Right lobe of liver (tissue), 4 donors: ENCODE data around the gene TESPA1.

Source experiments
- CTCF ChIP-seq, 4 donors: fragments of 200-600 bp in 3 of 4; fragments of 450-650 bp in 1 of 4; IDR thresholded peaks; one replicate each; pipeline versions ENCODE4 v1.5.1 to v1.8.0; 2016 to 2022; ENCODE audit warnings: antibody characterized with exemption in 4 of 4, mild to moderate bottlenecking in 2 of 4
- POLR2A ChIP-seq: fragments of 450-650 bp; IDR thresholded peaks from one replicate; pipeline ENCODE4 v1.6.1; 2017; ENCODE audit warnings: antibody characterized with exemption, mild to moderate bottlenecking
- donor health status: DM: no; HTN: no; CAD: no.
- donor health status: DM: no; HTN: no; CAD: no.
- donor health status: DM: no; HTN: yes; CAD: no.

- TF ChIP-seq CTCF (IDR thresholded peaks at IDR 0.05) (no peak), POLR2A (no peak)
Measured at GRCh38 chr12:54956818-54957641, 27.5 kb downstream of the TESPA1 start.
